IMR-90 (cell line): ENCODE results near the gene TMEM209. TPM values are rescaled to one million over a fixed set of nuclear protein-coding genes. Genes with fewer than 3 reads are reported as not detected.
"Not testable (repeated sequence)": the region's sequence is repeated elsewhere in the genome, so short reads cannot be mapped to it uniquely, and the experiment has no call there.

ENCODE experiments used
- ATAC-seq: fragments of 200-7000 bp; cut with Tn5 transposase; 2 replicates; pipeline ENCODE4 v1.9.1; 2020; ENCODE audit warnings: low read depth, mild to moderate bottlenecking, moderate library complexity
- BruUV-seq: library from RNA; stranded (reverse); fragments of 400-500 nt; replicated peaks from 2 replicates; lab custom pipeline; 2021; lab: Mats Ljungman, UMichigan
- CTCF ChIA-PET: fragments of 300-600 bp; formaldehyde crosslinking; extraction: SDS; loops from one replicate; lab custom pipeline; 2021; ENCODE audit warnings: antibody characterized with exemption; lab: Yijun Ruan, JAX
- POLR2A ChIA-PET: fragments of 300-600 bp; sonication (Branson Sonifier 250); formaldehyde crosslinking; loops from one replicate; lab custom pipeline; 2022; ENCODE audit warnings: antibody characterized with exemption; ENCODE audit not compliant: unreplicated experiment; lab: Charles Lee
- DNase-seq: peaks from one replicate; pipeline ENCODE4 v3.0.0; 2013
- H2AFZ ChIP-seq: replicated peaks from 2 replicates; pipeline ENCODE3; 2013; ENCODE audit warnings: low read length, mild to moderate bottlenecking; ENCODE audit not compliant: poor library complexity
- H2AK5ac ChIP-seq: 2 replicates; pipeline ENCODE4 v1.6.1; 2013; ENCODE audit warnings: low read depth, low read length, inconsistent platforms
- H2AK9ac ChIP-seq: replicated peaks from 2 replicates; pipeline ENCODE3; 2013; ENCODE audit warnings: mild to moderate bottlenecking, low read depth, low read length, moderate library complexity; ENCODE audit not compliant: poor library complexity
- H2BK120ac ChIP-seq: 2 replicates; pipeline ENCODE4 v1.6.1; 2013; ENCODE audit warnings: low read depth, low read length, inconsistent platforms
- H2BK15ac ChIP-seq: 3 replicates; pipeline ENCODE4 v1.6.1; 2013; ENCODE audit warnings: low read depth, low read length, inconsistent platforms
- H2BK20ac ChIP-seq: 2 replicates; pipeline ENCODE4 v1.6.1; 2013; ENCODE audit warnings: low read depth, mild to moderate bottlenecking, inconsistent platforms, low read length, moderate library complexity
- H2BK5ac ChIP-seq: 2 replicates; pipeline ENCODE4 v1.6.1; 2013; ENCODE audit warnings: mild to moderate bottlenecking, low read depth, low read length, inconsistent platforms; ENCODE audit not compliant: poor library complexity, severe bottlenecking
- H3K14ac ChIP-seq: replicated peaks from 2 replicates; pipeline ENCODE4 v1.6.1; 2013; ENCODE audit warnings: low read depth, low read length, inconsistent platforms
- H3K18ac ChIP-seq: 2 replicates; pipeline ENCODE4 v1.6.1; 2013; ENCODE audit warnings: low read depth, low read length, control low read depth
- H3K23ac ChIP-seq: 2 replicates; pipeline ENCODE4 v1.6.1; 2013; ENCODE audit warnings: low read depth, low read length, inconsistent platforms
- H3K27ac ChIP-seq: 2 replicates; pipeline ENCODE4 v1.5.1; 2013; ENCODE audit warnings: mild to moderate bottlenecking, control low read depth, low read length; ENCODE audit not compliant: insufficient read depth
- H3K27me3 ChIP-seq: 2 replicates; pipeline ENCODE4 v1.6.1; 2013; ENCODE audit warnings: low read length; ENCODE audit not compliant: control insufficient read depth, insufficient read depth
- H3K36me3 ChIP-seq: 2 replicates; pipeline ENCODE4 v1.6.1; 2013; ENCODE audit warnings: low read length, mixed read lengths; ENCODE audit not compliant: control insufficient read depth, insufficient read depth
- H3K4ac ChIP-seq: 2 replicates; pipeline ENCODE4 v1.6.1; 2013; ENCODE audit warnings: low read depth, low read length, inconsistent platforms
- H3K4me1 ChIP-seq: 2 replicates; pipeline ENCODE4 v1.6.1; 2013; ENCODE audit warnings: low read length, mixed read lengths; ENCODE audit not compliant: control insufficient read depth, insufficient read depth
- H3K4me2 ChIP-seq: 2 replicates; pipeline ENCODE4 v1.6.1; 2013; ENCODE audit warnings: low read depth, mild to moderate bottlenecking, control low read depth, low read length, moderate library complexity
- H3K4me3 ChIP-seq: 2 replicates; pipeline ENCODE4 v1.5.1; 2013; ENCODE audit warnings: low read depth, mild to moderate bottlenecking, control low read depth, low read length, moderate library complexity; ENCODE audit not compliant: insufficient read depth
- H3K56ac ChIP-seq: 2 replicates; pipeline ENCODE4 v1.6.1; 2013; ENCODE audit warnings: low read length, inconsistent platforms; ENCODE audit not compliant: insufficient read depth; ENCODE audit errors: extremely low read depth
- H3K79me1 ChIP-seq, 2 experiments: 2 replicates each; pipeline ENCODE4 v1.6.1; 2013; ENCODE audit warnings: low read length in 2 of 2, inconsistent platforms in 1 of 2, low read depth in 1 of 2
- H3K9ac ChIP-seq: 2 replicates; pipeline ENCODE4 v1.6.1; 2013; ENCODE audit warnings: low read depth, low read length, control low read depth
- H3K9me1 ChIP-seq: 2 replicates; pipeline ENCODE4 v1.6.1; 2013; ENCODE audit warnings: low read length, inconsistent platforms; ENCODE audit not compliant: insufficient read depth
- H3K9me3 ChIP-seq: 2 replicates; pipeline ENCODE4 v1.6.1; 2013; ENCODE audit warnings: low read length; ENCODE audit not compliant: control insufficient read depth, insufficient read depth
- H4K20me1 ChIP-seq: 2 replicates; pipeline ENCODE4 v1.6.1; 2013; ENCODE audit warnings: low read length, inconsistent platforms; ENCODE audit not compliant: insufficient read depth
- H4K5ac ChIP-seq: 2 replicates; pipeline ENCODE4 v1.6.1; 2013; ENCODE audit warnings: mild to moderate bottlenecking, low read depth, low read length, control low read depth
- H4K8ac ChIP-seq, 2 experiments: 2 replicates each; pipeline ENCODE4 v1.6.1; 2013; ENCODE audit warnings: low read depth in 2 of 2, low read length in 2 of 2, control low read depth in 1 of 2, inconsistent platforms in 1 of 2
- H4K91ac ChIP-seq: 2 replicates; pipeline ENCODE4 v1.6.1; 2013; ENCODE audit warnings: low read depth, low read length, inconsistent platforms; ENCODE audit not compliant: insufficient read depth
- WGBS, 2 experiments: methylation state at CpG; one replicate each; pipeline versions ENCODE4 v1.1.5 to v1.1.7; 2013; ENCODE audit warnings: missing lambda C conversion rate in 2 of 2; ENCODE audit not compliant: insufficient read length in 1 of 2; ENCODE audit errors: extremely low coverage in 2 of 2; 5-methylcytosine and 5-hydroxymethylcytosine counted together
- dilution Hi-C: fragments of 300-500 bp; cut with HindIII; formaldehyde crosslinking; loops from one replicate; pipeline ENCODE4 v1.14.3; 2018; ENCODE audit warnings: low sequenced_read_pairs; ENCODE audit not compliant: unreplicated experiment
- in situ Hi-C: fragments of 300-500 bp; cut with MboI; formaldehyde crosslinking; loops from 3 replicates; pipeline ENCODE4 v1.14.3; 2019; ENCODE audit warnings: low sequenced_read_pairs, inconsistent platforms, mixed read lengths
- intact Hi-C: fragments of 100-400 bp; cut with micrococcal nuclease; formaldehyde crosslinking; loops from 2 replicates; pipeline ENCODE4 v1.10.0; 2022
- polyA plus RNA-seq, 3 experiments: library from polyadenylated mRNA; depleted of rRNA; stranded (reverse); fragments of >200 nt; gene quantifications; 2 replicates each; pipeline ENCODE4 v1.2.3, GENCODE V29; 2012; ENCODE audit warnings: low replicate concordance in 1 of 3
- total RNA-seq: library from RNA; depleted of rRNA; stranded (reverse); fragments of >200 nt; gene quantifications from 2 replicates; pipeline ENCODE4 v1.2.3, GENCODE V29; 2012

TMEM209 gene
- total and polyA plus RNA-seq, 2 of the 4 experiments (the other 2 are of a cell fraction) = 8.0 to 11.3 TPM

- H3K9me3 ChIP-seq, H3K23ac ChIP-seq, intact Hi-C loops, BruUV-seq, H4K20me1 ChIP-seq, ATAC-seq, in situ Hi-C loops, H2BK120ac ChIP-seq, H4K5ac ChIP-seq, H3K4me3 ChIP-seq, H4K8ac ChIP-seq, H4K91ac ChIP-seq, POLR2A ChIA-PET, H3K4me2 ChIP-seq, H3K9me1 ChIP-seq, H3K36me3 ChIP-seq, H2AK9ac ChIP-seq, H3K27ac ChIP-seq, H3K9ac ChIP-seq, H2BK15ac ChIP-seq, H3K79me1 ChIP-seq, H2BK5ac ChIP-seq, DNase-seq, H3K4ac ChIP-seq, H3K27me3 ChIP-seq, CTCF ChIA-PET, H3K18ac ChIP-seq, H3K14ac ChIP-seq, H2AK5ac ChIP-seq, H2AFZ ChIP-seq, dilution Hi-C loops, H3K56ac ChIP-seq, H3K4me1 ChIP-seq, H2BK20ac ChIP-seq: not testable (repeated sequence)
- WGBS, 2 experiments = 100% methylated on average over 1 of the region's 28 CpGs; no CpG with 5 or more reads in 1 of the 2 experiments
Measured at GRCh38 chr7:130229981-130230380, 24.8 kb upstream of the TMEM209 start.
